ENCODE results near the gene ZFP14.
"Not testable (repeated sequence)": the region's sequence is repeated elsewhere in the genome, so short reads cannot be mapped to it uniquely, and the experiment has no call there.

Gene ZFP14

GRCh38 chr19:36330216-36330615 lies 48.8 kb downstream of the ZFP14 start:
- no peak for DNase-seq

- DNase-seq: not testable (repeated sequence)
Observed at GRCh38 chr19:36329534-36329933, 49.5 kb downstream of the ZFP14 start.

- not testable (repeated sequence) for DNase-seq
Observed at GRCh38 chr19:36326649-36327048, 52.4 kb downstream of the ZFP14 start.

GRCh38 chr19:36315164-36315563 lies 63.8 kb downstream of the ZFP14 start:
- not testable (repeated sequence) for DNase-seq

- DNase-seq: not testable (repeated sequence)
Observed at GRCh38 chr19:36314053-36314452, 64.9 kb downstream of the ZFP14 start.

GRCh38 chr19:36311098-36311760 lies 67.8 kb downstream of the ZFP14 start:
- DNase-seq: not testable (repeated sequence)

GRCh38 chr19:36310416-36310990 lies 68.5 kb downstream of the ZFP14 start:
- DNase-seq: not testable (repeated sequence)

GRCh38 chr19:36309759-36310158 lies 69.2 kb downstream of the ZFP14 start:
- DNase-seq: not testable (repeated sequence)

GRCh38 chr19:36309309-36309708 lies 69.7 kb downstream of the ZFP14 start:
- not testable (repeated sequence) for DNase-seq

- not testable (repeated sequence) for DNase-seq
Observed at GRCh38 chr19:36292317-36292716, 86.7 kb downstream of the ZFP14 start.
